T-helper 2 cell treated with Interferon-gamma antibody and Interleukin-4, amounts not matched to agents 5 μg/mL and 100 μg/mL, for 36 hours (primary cell): ENCODE results near the gene MGAT5.
"Not testable (repeated sequence)": the region's sequence is repeated elsewhere in the genome, so short reads cannot be mapped to it uniquely, and the experiment has no call there.

Experiments
- DNase-seq: peaks from one replicate; pipeline ENCODE4 v3.0.0; 2021; ENCODE audit warnings: low spot score
- H3K27ac Mint-ChIP-seq: one replicate; pipeline ENCODE4 v1.8.0; 2021; ENCODE audit warnings: mild to moderate bottlenecking, mixed read lengths
- H3K27me3 Mint-ChIP-seq: one replicate; pipeline ENCODE4 v1.8.0; 2021; ENCODE audit warnings: low read depth, mixed read lengths
- H3K36me3 Mint-ChIP-seq: one replicate; pipeline ENCODE4 v1.8.0; 2021; ENCODE audit warnings: low read depth, mixed read lengths
- H3K4me1 Mint-ChIP-seq: one replicate; pipeline ENCODE4 v1.8.0; 2021; ENCODE audit warnings: low read depth, mixed read lengths
- H3K4me3 Mint-ChIP-seq: one replicate; pipeline ENCODE4 v1.8.0; 2022; ENCODE audit warnings: mild to moderate bottlenecking, moderate library complexity, mixed read lengths
- H3K9me3 Mint-ChIP-seq: one replicate; pipeline ENCODE4 v1.8.0; 2021; ENCODE audit warnings: mixed read lengths

Gene MGAT5

GRCh38 chr2:134283661-134284060 is 29.8 kb downstream of the MGAT5 start:
- no peaks in the 10 kb centered on the region for H3K9me3 Mint-ChIP-seq
- H3K4me3 Mint-ChIP-seq, result no peak overlapping the region
- no peak overlapping the region for H3K27ac Mint-ChIP-seq
- no peak for DNase-seq
- peaks cover 42% of the 10 kb centered on the region for H3K4me1 Mint-ChIP-seq
- H3K27me3 Mint-ChIP-seq, result peaks cover 48% of the 10 kb centered on the region
- peaks cover 20% of the 10 kb centered on the region for H3K36me3 Mint-ChIP-seq

GRCh38 chr2:134284119-134284670 is 30.3 kb downstream of the MGAT5 start:
- Mint-ChIP-seq H3K36me3 (peaks cover 20% of the 10 kb centered on the region), H3K9me3 (no peaks in the 10 kb centered on the region), H3K27ac (no peak overlapping the region), H3K4me1 (peaks cover 42% of the 10 kb centered on the region), H3K4me3 (no peak overlapping the region), H3K27me3 (peaks cover 44% of the 10 kb centered on the region)
- no peak for DNase-seq

- Mint-ChIP-seq H3K9me3 (no peaks in the 10 kb centered on the region), H3K4me1 (peaks cover 35% of the 10 kb centered on the region), H3K27ac (peak overlapping the region; percentile 4), H3K4me3 (peak overlapping the region; percentile 15), H3K36me3 (peaks cover 22% of the 10 kb centered on the region), H3K27me3 (peaks cover 26% of the 10 kb centered on the region)
- peak; percentile 15 for DNase-seq
Measured at GRCh38 chr2:134287323-134287722, 33.5 kb downstream of the MGAT5 start.

- no peak overlapping the region for H3K27ac Mint-ChIP-seq
- peaks cover 20% of the 10 kb centered on the region for H3K36me3 Mint-ChIP-seq
- peaks cover 25% of the 10 kb centered on the region for H3K27me3 Mint-ChIP-seq
- H3K4me3 Mint-ChIP-seq, result no peak overlapping the region
- no peaks in the 10 kb centered on the region for H3K9me3 Mint-ChIP-seq
- DNase-seq, result no peak
- H3K4me1 Mint-ChIP-seq, result peaks cover 24% of the 10 kb centered on the region
Measured at GRCh38 chr2:134288814-134289213, 34.9 kb downstream of the MGAT5 start.

GRCh38 chr2:134289225-134289624 is 35.4 kb downstream of the MGAT5 start:
- Mint-ChIP-seq H3K4me3 (no peak overlapping the region), H3K9me3 (no peaks in the 10 kb centered on the region), H3K36me3 (peaks cover 19% of the 10 kb centered on the region), H3K27ac (no peak overlapping the region), H3K27me3 (peaks cover 28% of the 10 kb centered on the region), H3K4me1 (peaks cover 22% of the 10 kb centered on the region)
- no peak for DNase-seq

- no peak overlapping the region for H3K4me3 Mint-ChIP-seq
- peak; percentile 21 for DNase-seq
- peaks cover 15% of the 10 kb centered on the region for H3K36me3 Mint-ChIP-seq
- peaks cover 24% of the 10 kb centered on the region for H3K4me1 Mint-ChIP-seq
- H3K9me3 Mint-ChIP-seq, result no peaks in the 10 kb centered on the region
- H3K27ac Mint-ChIP-seq, result no peak overlapping the region
- H3K27me3 Mint-ChIP-seq, result peaks cover 28% of the 10 kb centered on the region
Measured at GRCh38 chr2:134290358-134290757, 36.5 kb downstream of the MGAT5 start.

- no peak for DNase-seq
- Mint-ChIP-seq H3K27ac (no peak overlapping the region), H3K9me3 (no peaks in the 10 kb centered on the region), H3K36me3 (peaks cover 10% of the 10 kb centered on the region), H3K27me3 (peaks cover 30% of the 10 kb centered on the region), H3K4me1 (peaks cover 11% of the 10 kb centered on the region), H3K4me3 (no peak overlapping the region)
Measured at GRCh38 chr2:134292514-134292913, 38.6 kb downstream of the MGAT5 start.

- H3K9me3 Mint-ChIP-seq, result no peaks in the 10 kb centered on the region
- no peak for DNase-seq
- peaks cover 10% of the 10 kb centered on the region for H3K4me1 Mint-ChIP-seq
- peaks cover 36% of the 10 kb centered on the region for H3K27me3 Mint-ChIP-seq
- H3K36me3 Mint-ChIP-seq, result peaks cover 10% of the 10 kb centered on the region
- H3K27ac Mint-ChIP-seq, result no peak overlapping the region
- H3K4me3 Mint-ChIP-seq, result no peak overlapping the region
Measured at GRCh38 chr2:134293719-134294537, 40.1 kb downstream of the MGAT5 start.

- not testable (repeated sequence) for H3K27ac Mint-ChIP-seq, DNase-seq, H3K4me1 Mint-ChIP-seq, H3K9me3 Mint-ChIP-seq, H3K4me3 Mint-ChIP-seq
- Mint-ChIP-seq H3K36me3 (peaks cover 10% of the 10 kb centered on the region), H3K27me3 (peaks cover 38% of the 10 kb centered on the region)
Measured at GRCh38 chr2:134294598-134294997, 40.7 kb downstream of the MGAT5 start.

GRCh38 chr2:134295441-134295840 is 41.6 kb downstream of the MGAT5 start:
- peaks cover 11% of the 10 kb centered on the region for H3K36me3 Mint-ChIP-seq
- no peak overlapping the region for H3K27ac Mint-ChIP-seq
- peaks cover 42% of the 10 kb centered on the region for H3K27me3 Mint-ChIP-seq
- no peak overlapping the region for H3K4me3 Mint-ChIP-seq
- H3K4me1 Mint-ChIP-seq, result peaks cover 11% of the 10 kb centered on the region
- DNase-seq, result no peak
- no peaks in the 10 kb centered on the region for H3K9me3 Mint-ChIP-seq

- H3K4me1 Mint-ChIP-seq, result peaks cover 19% of the 10 kb centered on the region
- H3K27ac Mint-ChIP-seq, result no peak overlapping the region
- peaks cover 11% of the 10 kb centered on the region for H3K36me3 Mint-ChIP-seq
- H3K9me3 Mint-ChIP-seq, result no peaks in the 10 kb centered on the region
- H3K27me3 Mint-ChIP-seq, result peaks cover 45% of the 10 kb centered on the region
- no peak overlapping the region for H3K4me3 Mint-ChIP-seq
- no peak for DNase-seq
Measured at GRCh38 chr2:134296301-134296700, 42.4 kb downstream of the MGAT5 start.

- Mint-ChIP-seq H3K4me1 (peaks cover 15% of the 10 kb centered on the region), H3K27ac (no peak overlapping the region), H3K27me3 (peaks cover 54% of the 10 kb centered on the region)
Measured at GRCh38 chr2:134299334-134299733, 45.5 kb downstream of the MGAT5 start.

GRCh38 chr2:134300585-134300984 is 46.7 kb downstream of the MGAT5 start:
- Mint-ChIP-seq H3K4me1 (peaks cover 14% of the 10 kb centered on the region), H3K9me3 (no peaks in the 10 kb centered on the region), H3K36me3 (peaks cover 4% of the 10 kb centered on the region), H3K27ac (no peak overlapping the region), H3K27me3 (peaks cover 56% of the 10 kb centered on the region), H3K4me3 (no peak overlapping the region)
- DNase-seq, result no peak

More at GRCh38 chr2:134299334-134299733, 45.5 kb downstream of the MGAT5 start:
- Mint-ChIP-seq H3K9me3 (no peaks in the 10 kb centered on the region), H3K4me3 (no peak overlapping the region), H3K36me3 (peaks cover 4% of the 10 kb centered on the region)
- no peak for DNase-seq

- peaks cover 14% of the 10 kb centered on the region for H3K4me1 Mint-ChIP-seq
- no peak overlapping the region for H3K27ac Mint-ChIP-seq
- DNase-seq, result no peak
- H3K9me3 Mint-ChIP-seq, result no peaks in the 10 kb centered on the region
- peaks cover 1% of the 10 kb centered on the region for H3K36me3 Mint-ChIP-seq
- no peak overlapping the region for H3K4me3 Mint-ChIP-seq
- H3K27me3 Mint-ChIP-seq, result peaks cover 51% of the 10 kb centered on the region
Measured at GRCh38 chr2:134301099-134301927, 47.4 kb downstream of the MGAT5 start.
